Endothelial cell (in vitro differentiated cells): ENCODE measurements around the gene FAM120A. TPM values are rescaled to one million over a fixed set of nuclear protein-coding genes. Genes with fewer than 3 reads are reported as not detected.

ENCODE experiments used
- DNase-seq: peaks from one replicate; pipeline ENCODE4 v3.0.0; 2021; ENCODE audit warnings: low spot score
- H3K27ac Mint-ChIP-seq: one replicate; pipeline ENCODE4 v1.8.0; 2021; ENCODE audit warnings: mixed read lengths, inconsistent platforms; ENCODE audit not compliant: unreplicated experiment
- H3K27me3 Mint-ChIP-seq: one replicate; pipeline ENCODE4 v1.8.0; 2021; ENCODE audit warnings: mild to moderate bottlenecking, moderate library complexity, mixed read lengths, inconsistent platforms; ENCODE audit not compliant: unreplicated experiment
- H3K36me3 Mint-ChIP-seq: one replicate; pipeline ENCODE4 v1.8.0; 2021; ENCODE audit warnings: mild to moderate bottlenecking, low read depth, mixed read lengths, inconsistent platforms; ENCODE audit not compliant: unreplicated experiment
- H3K4me1 Mint-ChIP-seq: one replicate; pipeline ENCODE4 v1.8.0; 2021; ENCODE audit warnings: mild to moderate bottlenecking, mixed read lengths, inconsistent platforms; ENCODE audit not compliant: unreplicated experiment
- H3K4me3 Mint-ChIP-seq: one replicate; pipeline ENCODE4 v1.8.0; 2021; ENCODE audit warnings: mild to moderate bottlenecking, mixed read lengths, inconsistent platforms; ENCODE audit not compliant: unreplicated experiment
- H3K9me3 Mint-ChIP-seq: one replicate; pipeline ENCODE4 v1.8.0; 2021; ENCODE audit warnings: mixed read lengths, inconsistent platforms; ENCODE audit not compliant: unreplicated experiment
- total RNA-seq: library from RNA; stranded (reverse); fragmentation: NEBNext Ultra II Directional; extraction: Animal tissue kit (Norgen Biotek cat#: 25700); gene quantifications from one replicate; pipeline ENCODE4 v1.2.1, GENCODE V29; 2021; ENCODE audit not compliant: unreplicated experiment
- TF ChIP-seq, protein P1 (sequence below): fragments of 200-600 bp; sonication (generic); IDR thresholded peaks from one replicate; pipeline ENCODE4 v1.5.0; 2021; ENCODE audit warnings: antibody characterized with exemption; ENCODE audit not compliant: unreplicated experiment

The FAM120A gene
- total RNA-seq, 1 donor from 2014 or later: 56.1 TPM

DNA sequence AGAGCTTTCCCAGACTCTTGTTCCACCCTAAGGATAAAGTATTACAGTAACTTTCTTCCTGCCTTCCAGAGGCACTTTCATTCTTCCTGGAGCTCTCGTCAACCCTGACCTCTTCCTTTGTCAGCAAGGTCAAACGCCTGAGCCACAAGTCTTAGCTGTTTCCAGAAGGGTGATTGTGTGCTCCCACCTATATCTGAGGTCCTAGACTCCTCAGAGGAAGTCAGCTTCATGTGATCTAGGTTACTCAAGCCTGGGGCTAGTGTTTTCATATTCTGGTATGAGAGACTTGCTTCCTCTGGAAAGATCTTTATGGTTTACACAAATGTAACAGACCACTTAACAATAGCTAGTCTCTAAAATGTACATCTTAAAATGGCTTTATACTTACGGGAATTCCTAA, 5.4 kb upstream of the FAM120A start:
- Mint-ChIP-seq H3K4me3 (no peak overlapping the region), H3K4me1 (peaks cover 19% of the 10 kb centered on the region), H3K27me3 (peaks cover 1% of the 10 kb centered on the region), H3K9me3 (no peaks in the 10 kb centered on the region), H3K36me3 (peaks cover 16% of the 10 kb centered on the region), H3K27ac (no peak overlapping the region)
- TF ChIP-seq, protein P1, sequence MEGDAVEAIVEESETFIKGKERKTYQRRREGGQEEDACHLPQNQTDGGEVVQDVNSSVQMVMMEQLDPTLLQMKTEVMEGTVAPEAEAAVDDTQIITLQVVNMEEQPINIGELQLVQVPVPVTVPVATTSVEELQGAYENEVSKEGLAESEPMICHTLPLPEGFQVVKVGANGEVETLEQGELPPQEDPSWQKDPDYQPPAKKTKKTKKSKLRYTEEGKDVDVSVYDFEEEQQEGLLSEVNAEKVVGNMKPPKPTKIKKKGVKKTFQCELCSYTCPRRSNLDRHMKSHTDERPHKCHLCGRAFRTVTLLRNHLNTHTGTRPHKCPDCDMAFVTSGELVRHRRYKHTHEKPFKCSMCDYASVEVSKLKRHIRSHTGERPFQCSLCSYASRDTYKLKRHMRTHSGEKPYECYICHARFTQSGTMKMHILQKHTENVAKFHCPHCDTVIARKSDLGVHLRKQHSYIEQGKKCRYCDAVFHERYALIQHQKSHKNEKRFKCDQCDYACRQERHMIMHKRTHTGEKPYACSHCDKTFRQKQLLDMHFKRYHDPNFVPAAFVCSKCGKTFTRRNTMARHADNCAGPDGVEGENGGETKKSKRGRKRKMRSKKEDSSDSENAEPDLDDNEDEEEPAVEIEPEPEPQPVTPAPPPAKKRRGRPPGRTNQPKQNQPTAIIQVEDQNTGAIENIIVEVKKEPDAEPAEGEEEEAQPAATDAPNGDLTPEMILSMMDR: no peak
- no peak for DNase-seq

DNA sequence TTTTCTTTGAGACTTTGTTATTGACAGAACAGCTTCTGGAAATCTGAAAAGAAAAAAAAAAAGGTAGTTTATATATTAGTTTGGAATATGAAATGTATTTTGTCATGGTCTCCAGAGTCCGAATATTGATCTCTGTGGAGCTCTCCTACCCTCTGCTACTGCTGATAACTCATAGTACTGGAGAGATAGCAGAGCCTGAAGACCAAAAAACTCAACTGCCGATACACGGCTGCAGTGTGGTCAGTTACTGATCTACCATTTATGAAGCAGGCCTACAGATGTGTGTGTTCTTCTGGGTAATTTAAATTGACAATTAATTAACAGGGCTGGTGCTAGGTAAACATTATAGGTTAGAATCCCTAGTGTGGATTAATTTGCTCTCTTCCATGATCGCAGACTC, 3.8 kb upstream of the FAM120A start:
- Mint-ChIP-seq H3K4me1 (peaks cover 19% of the 10 kb centered on the region), H3K9me3 (no peaks in the 10 kb centered on the region), H3K27me3 (peaks cover 4% of the 10 kb centered on the region), H3K36me3 (peaks cover 16% of the 10 kb centered on the region), H3K4me3 (no peak overlapping the region), H3K27ac (no peak overlapping the region)
- DNase-seq: no peak
- TF ChIP-seq, protein P1: no peak

DNA sequence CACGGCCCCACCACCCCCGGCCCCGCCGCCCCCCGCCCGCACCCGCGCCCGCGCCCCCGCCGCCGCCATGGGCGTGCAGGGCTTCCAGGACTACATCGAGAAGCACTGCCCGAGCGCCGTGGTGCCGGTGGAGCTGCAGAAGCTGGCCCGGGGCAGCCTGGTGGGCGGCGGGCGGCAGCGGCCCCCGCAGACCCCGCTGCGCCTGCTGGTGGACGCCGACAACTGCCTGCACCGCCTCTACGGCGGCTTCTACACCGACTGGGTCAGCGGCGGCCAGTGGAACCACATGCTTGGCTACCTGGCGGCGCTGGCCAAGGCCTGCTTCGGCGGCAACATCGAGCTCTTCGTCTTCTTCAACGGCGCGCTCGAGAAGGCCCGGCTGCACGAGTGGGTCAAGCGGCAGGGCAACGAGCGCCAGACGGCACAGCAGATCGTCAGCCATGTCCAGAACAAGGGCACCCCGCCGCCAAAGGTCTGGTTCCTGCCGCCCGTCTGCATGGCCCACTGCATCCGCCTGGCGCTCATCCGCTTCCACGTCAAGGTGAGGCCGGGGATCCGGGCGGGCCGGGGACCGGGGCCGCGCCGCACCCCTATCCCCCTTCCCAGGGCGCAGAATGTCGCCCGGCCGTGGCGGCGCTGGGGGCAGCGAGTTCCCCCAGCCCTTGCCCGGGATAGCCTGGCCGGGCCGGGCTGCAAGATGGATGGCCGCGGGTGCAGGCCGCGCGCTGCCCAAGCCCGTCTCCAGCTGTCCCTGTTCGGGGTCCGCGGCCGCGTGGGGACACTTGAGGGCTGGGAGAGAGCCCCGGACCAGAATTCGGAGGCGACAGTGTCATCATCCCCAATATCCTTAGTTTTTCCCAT, 594 bp downstream of the FAM120A start:
- H3K9me3 Mint-ChIP-seq: no peaks in the 10 kb centered on the region
- peak overlapping the region; percentile 96 for H3K4me3 Mint-ChIP-seq
- TF ChIP-seq, protein P1: no peak
- H3K27me3 Mint-ChIP-seq: peaks cover 12% of the 10 kb centered on the region
- H3K4me1 Mint-ChIP-seq: peaks cover 24% of the 10 kb centered on the region
- H3K36me3 Mint-ChIP-seq: peaks cover 11% of the 10 kb centered on the region
- peak; percentile 58 for DNase-seq
- H3K27ac Mint-ChIP-seq: peak overlapping the region; percentile 92

DNA sequence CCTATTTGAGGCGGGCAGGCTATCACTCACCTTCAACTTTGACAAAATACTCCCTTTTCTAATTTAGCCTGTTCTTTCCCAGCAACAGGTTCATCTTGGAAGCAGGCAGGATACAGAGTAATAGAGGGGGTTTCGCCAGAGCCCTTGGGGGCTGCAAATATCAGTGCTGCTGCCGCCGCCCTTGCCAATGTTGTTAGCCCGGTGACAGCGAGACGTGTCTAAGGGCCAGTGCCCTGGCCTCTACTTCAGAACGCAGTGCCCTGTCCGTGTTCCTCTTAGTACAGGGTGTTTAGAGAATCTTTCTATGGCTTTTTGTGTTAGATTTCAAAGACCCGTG, 1.2 kb downstream of the FAM120A start:
- H3K4me1 Mint-ChIP-seq: peaks cover 24% of the 10 kb centered on the region
- H3K4me3 Mint-ChIP-seq: peak overlapping the region; percentile 96
- peaks cover 10% of the 10 kb centered on the region for H3K27me3 Mint-ChIP-seq
- no peaks in the 10 kb centered on the region for H3K9me3 Mint-ChIP-seq
- TF ChIP-seq, protein P1: no peak
- peak overlapping the region; percentile 89 for H3K27ac Mint-ChIP-seq
- peaks cover 6% of the 10 kb centered on the region for H3K36me3 Mint-ChIP-seq
- DNase-seq: no peak
